ENCODE measurements around the gene FYB2.

The FYB2 gene

GRCh38 chr1:56707379-56707778 is 111.8 kb downstream of the FYB2 start:
- no peak overlapping the region for H3K27ac ChIP-seq (ENCODE audit: low read depth, low read length)
- H3K36me3 ChIP-seq (ENCODE audit: control insufficient read depth in 5 of 5, insufficient read depth in 5 of 5, low read length in 5 of 5), result peaks cover 0 to 11% (median 0%) of the 10 kb centered on the region in 5 donors
- no peaks in the 10 kb centered on the region for H3K4me1 ChIP-seq (ENCODE audit: control insufficient read depth in 5 of 5, insufficient read depth in 5 of 5, low read length in 5 of 5)
- no peak overlapping the region for H3K9ac ChIP-seq (ENCODE audit: low read length in 5 of 5)
- no peak overlapping the region for H3K4me3 ChIP-seq (ENCODE audit: low read depth in 1 of 5, low read length in 5 of 5)
- H3K9me3 ChIP-seq (ENCODE audit: control insufficient read depth in 5 of 5, low read length in 5 of 5), result peaks cover 0 to 8% (median 5%) of the 10 kb centered on the region in 5 donors
- H3K27me3 ChIP-seq (ENCODE audit: control insufficient read depth in 5 of 5, insufficient read depth in 4 of 5, low read length in 5 of 5), result no peaks in the 10 kb centered on the region

- Histone ChIP-seq H3K27ac (ENCODE audit: low read depth, low read length) (no peak overlapping the region), H3K9ac (ENCODE audit: low read length in 5 of 5) (no peak overlapping the region), H3K36me3 (ENCODE audit: control insufficient read depth in 5 of 5, insufficient read depth in 5 of 5, low read length in 5 of 5) (peaks cover 0 to 11% (median 0%) of the 10 kb centered on the region in 5 donors), H3K27me3 (ENCODE audit: control insufficient read depth in 5 of 5, insufficient read depth in 4 of 5, low read length in 5 of 5) (no peaks in the 10 kb centered on the region), H3K9me3 (ENCODE audit: control insufficient read depth in 5 of 5, low read length in 5 of 5) (peaks cover 0 to 16% (median 8%) of the 10 kb centered on the region in 5 donors), H3K4me3 (ENCODE audit: low read depth in 1 of 5, low read length in 5 of 5) (no peak overlapping the region), H3K4me1 (ENCODE audit: control insufficient read depth in 5 of 5, insufficient read depth in 5 of 5, low read length in 5 of 5) (no peaks in the 10 kb centered on the region)
These were observed 115.5 kb downstream of the FYB2 start for GRCh38 chr1:56703747-56704146.

- Histone ChIP-seq H3K36me3 (ENCODE audit: control insufficient read depth in 5 of 5, insufficient read depth in 5 of 5, low read length in 5 of 5) (no peaks in the 10 kb centered on the region), H3K9ac (ENCODE audit: low read length in 5 of 5) (no peak overlapping the region), H3K4me3 (ENCODE audit: low read depth in 1 of 5, low read length in 5 of 5) (no peak overlapping the region), H3K27ac (ENCODE audit: low read depth, low read length) (no peak overlapping the region), H3K27me3 (ENCODE audit: control insufficient read depth in 5 of 5, insufficient read depth in 4 of 5, low read length in 5 of 5) (no peaks in the 10 kb centered on the region), H3K9me3 (ENCODE audit: control insufficient read depth in 5 of 5, low read length in 5 of 5) (peaks cover 0 to 8% (median 3%) of the 10 kb centered on the region in 5 donors), H3K4me1 (ENCODE audit: control insufficient read depth in 5 of 5, insufficient read depth in 5 of 5, low read length in 5 of 5) (no peaks in the 10 kb centered on the region)
These were observed 122.5 kb downstream of the FYB2 start for GRCh38 chr1:56696663-56697062.

- no peak overlapping the region for H3K4me3 ChIP-seq (ENCODE audit: low read depth in 1 of 5, low read length in 5 of 5)
- H3K4me1 ChIP-seq (ENCODE audit: control insufficient read depth in 5 of 5, insufficient read depth in 5 of 5, low read length in 5 of 5), result no peaks in the 10 kb centered on the region
- no peaks in the 10 kb centered on the region for H3K9me3 ChIP-seq (ENCODE audit: control insufficient read depth in 5 of 5, low read length in 5 of 5)
- H3K9ac ChIP-seq (ENCODE audit: low read length in 5 of 5), result no peak overlapping the region
- H3K36me3 ChIP-seq (ENCODE audit: control insufficient read depth in 5 of 5, insufficient read depth in 5 of 5, low read length in 5 of 5), result no peaks in the 10 kb centered on the region
- H3K27me3 ChIP-seq (ENCODE audit: control insufficient read depth in 5 of 5, insufficient read depth in 4 of 5, low read length in 5 of 5), result no peaks in the 10 kb centered on the region
- H3K27ac ChIP-seq (ENCODE audit: low read depth, low read length), result no peak overlapping the region
These were observed 130.6 kb downstream of the FYB2 start for GRCh38 chr1:56688522-56689026.

DNA sequence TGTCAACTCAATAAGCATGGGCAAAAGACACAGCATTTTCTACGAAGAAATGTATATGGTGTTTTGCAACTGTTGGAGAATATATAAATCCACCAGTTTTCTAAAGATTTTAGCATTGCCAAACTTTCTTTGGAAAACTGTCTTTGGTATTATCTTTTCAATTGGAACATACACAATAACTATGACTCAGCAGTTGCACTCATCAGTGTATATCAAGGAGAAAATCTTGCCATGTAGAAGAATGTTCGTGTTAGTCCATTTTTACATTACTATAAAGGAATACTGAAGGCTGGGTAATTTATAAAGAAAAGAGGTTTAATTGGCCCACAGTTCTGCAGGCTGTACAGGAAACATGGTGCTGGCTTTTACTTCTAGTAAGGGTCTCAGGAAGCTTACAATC is 133.0 kb downstream of the FYB2 start:
- H3K9me3 ChIP-seq (ENCODE audit: control insufficient read depth in 5 of 5, low read length in 5 of 5), result no peaks in the 10 kb centered on the region
- H3K4me1 ChIP-seq (ENCODE audit: control insufficient read depth in 5 of 5, insufficient read depth in 5 of 5, low read length in 5 of 5), result no peaks in the 10 kb centered on the region
- H3K36me3 ChIP-seq (ENCODE audit: control insufficient read depth in 5 of 5, insufficient read depth in 5 of 5, low read length in 5 of 5), result no peaks in the 10 kb centered on the region
- no peak overlapping the region for H3K4me3 ChIP-seq (ENCODE audit: low read depth in 1 of 5, low read length in 5 of 5)
- H3K27ac ChIP-seq (ENCODE audit: low read depth, low read length), result no peak overlapping the region
- no peak overlapping the region for H3K9ac ChIP-seq (ENCODE audit: low read length in 5 of 5)
- no peaks in the 10 kb centered on the region for H3K27me3 ChIP-seq (ENCODE audit: control insufficient read depth in 5 of 5, insufficient read depth in 4 of 5, low read length in 5 of 5)

GRCh38 chr1:56683569-56683968 is 135.6 kb downstream of the FYB2 start:
- H3K9me3 ChIP-seq (ENCODE audit: control insufficient read depth in 5 of 5, low read length in 5 of 5), result no peaks in the 10 kb centered on the region
- H3K27me3 ChIP-seq (ENCODE audit: control insufficient read depth in 5 of 5, insufficient read depth in 4 of 5, low read length in 5 of 5), result no peaks in the 10 kb centered on the region
- H3K27ac ChIP-seq (ENCODE audit: low read depth, low read length), result no peak overlapping the region

GRCh38 chr1:56676571-56677035 is 142.6 kb downstream of the FYB2 start:
- no peak overlapping the region for H3K9ac ChIP-seq (ENCODE audit: low read length in 5 of 5)
- no peaks in the 10 kb centered on the region for H3K27me3 ChIP-seq (ENCODE audit: control insufficient read depth in 5 of 5, insufficient read depth in 4 of 5, low read length in 5 of 5)
- no peak overlapping the region for H3K4me3 ChIP-seq (ENCODE audit: low read depth in 1 of 5, low read length in 5 of 5)
- no peaks in the 10 kb centered on the region for H3K9me3 ChIP-seq (ENCODE audit: control insufficient read depth in 5 of 5, low read length in 5 of 5)
- H3K4me1 ChIP-seq (ENCODE audit: control insufficient read depth in 5 of 5, insufficient read depth in 5 of 5, low read length in 5 of 5), result no peaks in the 10 kb centered on the region
- no peak overlapping the region for H3K27ac ChIP-seq (ENCODE audit: low read depth, low read length)
- H3K36me3 ChIP-seq (ENCODE audit: control insufficient read depth in 5 of 5, insufficient read depth in 5 of 5, low read length in 5 of 5), result no peaks in the 10 kb centered on the region

More at GRCh38 chr1:56683569-56683968, 135.6 kb downstream of the FYB2 start:
- no peak overlapping the region for H3K9ac ChIP-seq (ENCODE audit: low read length in 5 of 5)
- no peak overlapping the region for H3K4me3 ChIP-seq (ENCODE audit: low read depth in 1 of 5, low read length in 5 of 5)
- no peaks in the 10 kb centered on the region for H3K4me1 ChIP-seq (ENCODE audit: control insufficient read depth in 5 of 5, insufficient read depth in 5 of 5, low read length in 5 of 5)
- no peaks in the 10 kb centered on the region for H3K36me3 ChIP-seq (ENCODE audit: control insufficient read depth in 5 of 5, insufficient read depth in 5 of 5, low read length in 5 of 5)

DNA sequence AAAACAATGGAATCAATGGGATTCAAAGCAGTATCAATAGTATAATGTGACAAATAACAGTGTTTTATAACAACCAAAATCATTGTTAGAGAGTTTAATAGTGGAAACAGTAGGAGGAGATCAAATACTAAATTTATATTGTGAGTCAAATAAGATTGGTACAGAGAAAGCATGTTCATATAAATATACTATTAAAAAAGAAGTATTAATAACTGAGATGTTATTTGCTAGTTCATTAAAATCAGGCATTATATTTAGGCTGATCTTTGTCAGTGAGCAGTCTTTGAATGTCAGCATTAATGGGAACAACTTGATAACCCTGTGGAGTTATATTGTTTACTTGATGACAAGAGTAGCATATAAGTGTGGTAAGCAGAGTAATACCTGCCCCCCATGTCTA is 143.4 kb downstream of the FYB2 start:
- Histone ChIP-seq H3K9me3 (ENCODE audit: control insufficient read depth in 5 of 5, low read length in 5 of 5) (no peaks in the 10 kb centered on the region), H3K4me1 (ENCODE audit: control insufficient read depth in 5 of 5, insufficient read depth in 5 of 5, low read length in 5 of 5) (no peaks in the 10 kb centered on the region), H3K9ac (ENCODE audit: low read length in 5 of 5) (no peak overlapping the region), H3K27ac (ENCODE audit: low read depth, low read length) (no peak overlapping the region), H3K4me3 (ENCODE audit: low read depth in 1 of 5, low read length in 5 of 5) (no peak overlapping the region), H3K27me3 (ENCODE audit: control insufficient read depth in 5 of 5, insufficient read depth in 4 of 5, low read length in 5 of 5) (no peaks in the 10 kb centered on the region), H3K36me3 (ENCODE audit: control insufficient read depth in 5 of 5, insufficient read depth in 5 of 5, low read length in 5 of 5) (no peaks in the 10 kb centered on the region)

GRCh38 chr1:56672579-56672978 is 146.6 kb downstream of the FYB2 start:
- no peaks in the 10 kb centered on the region for H3K36me3 ChIP-seq (ENCODE audit: control insufficient read depth in 5 of 5, insufficient read depth in 5 of 5, low read length in 5 of 5)
- no peak overlapping the region for H3K27ac ChIP-seq (ENCODE audit: low read depth, low read length)
- no peak overlapping the region for H3K4me3 ChIP-seq (ENCODE audit: low read depth in 1 of 5, low read length in 5 of 5)
- H3K27me3 ChIP-seq (ENCODE audit: control insufficient read depth in 5 of 5, insufficient read depth in 4 of 5, low read length in 5 of 5), result no peaks in the 10 kb centered on the region
- H3K4me1 ChIP-seq (ENCODE audit: control insufficient read depth in 5 of 5, insufficient read depth in 5 of 5, low read length in 5 of 5), result no peaks in the 10 kb centered on the region
- H3K9ac ChIP-seq (ENCODE audit: low read length in 5 of 5), result no peak overlapping the region
- no peaks in the 10 kb centered on the region for H3K9me3 ChIP-seq (ENCODE audit: control insufficient read depth in 5 of 5, low read length in 5 of 5)

- Histone ChIP-seq H3K36me3 (ENCODE audit: control insufficient read depth in 5 of 5, insufficient read depth in 5 of 5, low read length in 5 of 5) (no peaks in the 10 kb centered on the region), H3K9me3 (ENCODE audit: control insufficient read depth in 5 of 5, low read length in 5 of 5) (no peaks in the 10 kb centered on the region), H3K9ac (ENCODE audit: low read length in 5 of 5) (no peak overlapping the region), H3K4me1 (ENCODE audit: control insufficient read depth in 5 of 5, insufficient read depth in 5 of 5, low read length in 5 of 5) (no peaks in the 10 kb centered on the region), H3K27me3 (ENCODE audit: control insufficient read depth in 5 of 5, insufficient read depth in 4 of 5, low read length in 5 of 5) (no peaks in the 10 kb centered on the region), H3K4me3 (ENCODE audit: low read depth in 1 of 5, low read length in 5 of 5) (no peak overlapping the region), H3K27ac (ENCODE audit: low read depth, low read length) (no peak overlapping the region)
These were observed 147.7 kb downstream of the FYB2 start for GRCh38 chr1:56671542-56671941.

DNA sequence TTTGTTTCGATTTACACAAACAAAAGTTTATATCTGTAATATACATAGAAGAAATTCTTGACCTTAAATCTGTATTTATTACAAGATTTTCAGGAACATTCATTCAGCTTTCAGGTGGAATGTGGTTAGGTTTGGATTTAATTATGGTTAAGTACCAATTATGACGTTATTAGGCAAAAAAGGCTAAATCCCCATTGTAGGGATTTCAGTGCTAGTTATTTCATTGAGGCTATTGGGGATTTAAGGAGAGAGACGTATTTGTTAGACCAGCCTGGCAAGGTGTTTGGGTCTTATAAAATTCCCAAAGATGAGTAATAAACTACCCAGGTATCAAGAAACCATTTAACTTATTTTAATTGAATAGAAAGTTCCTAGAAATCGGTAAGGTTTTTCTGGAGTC is 148.1 kb downstream of the FYB2 start:
- Histone ChIP-seq H3K4me3 (ENCODE audit: low read depth in 1 of 5, low read length in 5 of 5) (no peak overlapping the region), H3K9me3 (ENCODE audit: control insufficient read depth in 5 of 5, low read length in 5 of 5) (no peaks in the 10 kb centered on the region), H3K4me1 (ENCODE audit: control insufficient read depth in 5 of 5, insufficient read depth in 5 of 5, low read length in 5 of 5) (no peaks in the 10 kb centered on the region), H3K9ac (ENCODE audit: low read length in 5 of 5) (no peak overlapping the region), H3K27me3 (ENCODE audit: control insufficient read depth in 5 of 5, insufficient read depth in 4 of 5, low read length in 5 of 5) (peaks cover 0 to 2% (median 0%) of the 10 kb centered on the region in 5 donors), H3K27ac (ENCODE audit: low read depth, low read length) (no peak overlapping the region), H3K36me3 (ENCODE audit: control insufficient read depth in 5 of 5, insufficient read depth in 5 of 5, low read length in 5 of 5) (no peaks in the 10 kb centered on the region)
